HG03432 (cell line): ENCODE measurements around the gene DISC1.

ENCODE experiments used
- ATAC-seq: cut with Tn5 transposase; IDR thresholded peaks from one replicate; pipeline ENCODE4 v1.9.1; 2021; ENCODE audit warnings: mild to moderate bottlenecking, moderate library complexity; ENCODE audit not compliant: unreplicated experiment

DISC1 gene

GRCh38 chr1:231919886-231920285, 293.3 kb downstream of the DISC1 start:
- ATAC-seq = no peak

- no peak for ATAC-seq
Measured at GRCh38 chr1:231921646-231922345, 295.2 kb downstream of the DISC1 start.

- ATAC-seq = no peak
Measured at GRCh38 chr1:231923491-231924041, 297.0 kb downstream of the DISC1 start.

- ATAC-seq = no peak
Measured at GRCh38 chr1:231924180-231924579, 297.6 kb downstream of the DISC1 start.

- ATAC-seq = no peak
Measured at GRCh38 chr1:231925864-231926263, 299.3 kb downstream of the DISC1 start.

- no peak for ATAC-seq
Measured at GRCh38 chr1:231926340-231926739, 299.8 kb downstream of the DISC1 start.

- no peak for ATAC-seq
Measured at GRCh38 chr1:231926933-231927332, 300.3 kb downstream of the DISC1 start.

- no peak for ATAC-seq
Measured at GRCh38 chr1:231927431-231927830, 300.8 kb downstream of the DISC1 start.

GRCh38 chr1:231929311-231929710, 302.7 kb downstream of the DISC1 start:
- ATAC-seq = no peak

GRCh38 chr1:231930257-231930947, 303.8 kb downstream of the DISC1 start:
- ATAC-seq = no peak

GRCh38 chr1:231931146-231931545, 304.6 kb downstream of the DISC1 start:
- ATAC-seq = no peak

GRCh38 chr1:231931846-231932454, 305.4 kb downstream of the DISC1 start:
- no peak for ATAC-seq

GRCh38 chr1:231933711-231934626, 307.4 kb downstream of the DISC1 start:
- ATAC-seq = no peak

- no peak for ATAC-seq
Measured at GRCh38 chr1:231934797-231935196, 308.2 kb downstream of the DISC1 start.

GRCh38 chr1:231935856-231936255, 309.3 kb downstream of the DISC1 start:
- ATAC-seq = no peak

GRCh38 chr1:231936983-231937775, 310.6 kb downstream of the DISC1 start:
- no peak for ATAC-seq

- ATAC-seq = no peak
Measured at GRCh38 chr1:231938211-231938610, 311.6 kb downstream of the DISC1 start.

GRCh38 chr1:231938711-231939110, 312.1 kb downstream of the DISC1 start:
- ATAC-seq = no peak

- no peak for ATAC-seq
Measured at GRCh38 chr1:231939118-231939517, 312.5 kb downstream of the DISC1 start.

GRCh38 chr1:231940116-231940515, 313.5 kb downstream of the DISC1 start:
- no peak for ATAC-seq
